WTC11 (cell line): ENCODE measurements around the gene EIF2AK2. TPM values are rescaled to one million over a fixed set of nuclear protein-coding genes. Genes with fewer than 3 reads are reported as not detected.

Experiments
- ATAC-seq: fragments of 200-7000 bp; cut with Tn5 transposase; 2 replicates; pipeline ENCODE4 v1.10.0; 2021; ENCODE audit warnings: mild to moderate bottlenecking, moderate library complexity
- CTCF ChIA-PET: fragments of 300-600 bp; sonication (Branson Sonifier 250); formaldehyde crosslinking; loops from one replicate; lab custom pipeline; 2021; ENCODE audit warnings: antibody characterized with exemption; lab: Charles Lee
- POLR2A ChIA-PET: fragments of 350-600 bp; sonication (Branson Sonifier 250); formaldehyde crosslinking; loops from one replicate; lab custom pipeline; 2021; ENCODE audit warnings: antibody characterized with exemption; lab: Charles Lee
- DNase-seq: peaks from one replicate; pipeline ENCODE4 v3.0.0; 2021; ENCODE audit warnings: low spot score
- H3K27ac Mint-ChIP-seq: 2 replicates; pipeline ENCODE4 v1.8.0; 2021; ENCODE audit warnings: mixed read lengths
- H3K27me3 Mint-ChIP-seq: 2 replicates; pipeline ENCODE4 v1.8.0; 2021; ENCODE audit warnings: low read depth, mild to moderate bottlenecking, moderate library complexity, mixed read lengths
- H3K36me3 Mint-ChIP-seq: 2 replicates; pipeline ENCODE4 v1.8.0; 2021; ENCODE audit warnings: mixed read lengths
- H3K4me1 Mint-ChIP-seq: 2 replicates; pipeline ENCODE4 v1.8.0; 2022; ENCODE audit warnings: mixed read lengths
- H3K4me3 Mint-ChIP-seq: 2 replicates; pipeline ENCODE4 v1.8.0; 2021; ENCODE audit warnings: mild to moderate bottlenecking, moderate library complexity, mixed read lengths
- H3K9me3 Mint-ChIP-seq: 2 replicates; pipeline ENCODE4 v1.8.0; 2021; ENCODE audit warnings: mixed read lengths
- CBFB ChIP-seq: sonication (generic); formaldehyde crosslinking; IDR thresholded peaks from 2 replicates; pipeline ENCODE4 v1.8.1; 2022; ENCODE audit warnings: mild to moderate bottlenecking, low read depth, missing genetic modification reagents
- ELF4 ChIP-seq: sonication (generic); formaldehyde crosslinking; IDR thresholded peaks from 2 replicates; pipeline ENCODE4 v1.8.1; 2022; ENCODE audit warnings: low read depth, mild to moderate bottlenecking, moderate library complexity, missing genetic modification reagents
- GABPB1 ChIP-seq: sonication (generic); formaldehyde crosslinking; IDR thresholded peaks from 2 replicates; pipeline ENCODE4 v1.8.1; 2023; ENCODE audit warnings: mild to moderate bottlenecking, missing genetic modification reagents
- GRHL2 ChIP-seq: fragments of 250-450 bp; sonication (Bioruptor Pico); IDR thresholded peaks from 2 replicates; pipeline ENCODE4 v1.8.0; 2022; ENCODE audit warnings: mild to moderate bottlenecking, moderate library complexity; ENCODE audit not compliant: insufficient replicate concordance, severe bottlenecking
- HMGA2 ChIP-seq: fragments of 250-450 bp; sonication (Bioruptor Pico); IDR thresholded peaks from 2 replicates; pipeline ENCODE4 v1.4.0; 2021; ENCODE audit warnings: mild to moderate bottlenecking, moderate library complexity
- IRF1 ChIP-seq: sonication (generic); formaldehyde crosslinking; IDR thresholded peaks from 2 replicates; pipeline ENCODE4 v1.8.0; 2023; ENCODE audit warnings: missing genetic modification reagents
- IRF2 ChIP-seq: sonication (generic); formaldehyde crosslinking; IDR thresholded peaks from 2 replicates; pipeline ENCODE4 v1.8.0; 2022; ENCODE audit warnings: low read depth, missing genetic modification reagents, borderline replicate concordance
- NR2C2 ChIP-seq: sonication (generic); formaldehyde crosslinking; IDR thresholded peaks from 2 replicates; pipeline ENCODE4 v1.8.0; 2022; ENCODE audit warnings: mild to moderate bottlenecking, missing genetic modification reagents
- OVOL2 ChIP-seq: fragments of 250-450 bp; sonication (Bioruptor Pico); IDR thresholded peaks from 2 replicates; pipeline ENCODE4 v1.9.0; 2021; ENCODE audit warnings: mild to moderate bottlenecking, borderline replicate concordance
- TP53 ChIP-seq: sonication (generic); formaldehyde crosslinking; IDR thresholded peaks from 2 replicates; pipeline ENCODE4 v1.8.1; 2023; ENCODE audit warnings: mild to moderate bottlenecking, missing genetic modification reagents
- USF1 ChIP-seq: sonication (generic); formaldehyde crosslinking; IDR thresholded peaks from 2 replicates; pipeline ENCODE4 v1.8.0; 2022; ENCODE audit warnings: mild to moderate bottlenecking, missing genetic modification reagents
- ZBTB21 ChIP-seq: sonication (generic); formaldehyde crosslinking; IDR thresholded peaks from 2 replicates; pipeline ENCODE4 v1.8.1; 2023; ENCODE audit warnings: mild to moderate bottlenecking, missing genetic modification reagents, borderline replicate concordance
- ZNF396 ChIP-seq: fragments of 250-450 bp; sonication (Bioruptor Pico); IDR thresholded peaks from 2 replicates; pipeline ENCODE4 v1.8.0; 2021; ENCODE audit warnings: mild to moderate bottlenecking, moderate library complexity, borderline replicate concordance
- ZNF416 ChIP-seq: fragments of 250-450 bp; sonication (Bioruptor Pico); IDR thresholded peaks from 2 replicates; pipeline ENCODE4 v1.9.0; 2021; ENCODE audit warnings: mild to moderate bottlenecking, inconsistent platforms
- ZNF532 ChIP-seq: fragments of 250-450 bp; sonication (Bioruptor Pico); IDR thresholded peaks from 2 replicates; pipeline ENCODE4 v1.9.0; 2021; ENCODE audit warnings: mild to moderate bottlenecking, borderline replicate concordance
- ZNF671 ChIP-seq: fragments of 250-450 bp; sonication (Bioruptor Pico); IDR thresholded peaks from 2 replicates; pipeline ENCODE4 v1.8.0; 2021; ENCODE audit warnings: mild to moderate bottlenecking
- total RNA-seq: library from RNA; stranded (reverse); gene quantifications from 3 replicates; pipeline ENCODE4 v1.2.3, GENCODE V29; 2021
- TF ChIP-seq, protein P1 (sequence below): sonication (generic); formaldehyde crosslinking; IDR thresholded peaks from 2 replicates; pipeline ENCODE4 v1.8.1; 2023; ENCODE audit warnings: mild to moderate bottlenecking, missing genetic modification reagents
- TF ChIP-seq, protein P2 (sequence below): sonication (generic); formaldehyde crosslinking; IDR thresholded peaks from 2 replicates; pipeline ENCODE4 v1.8.0; 2022; ENCODE audit warnings: mild to moderate bottlenecking, missing genetic modification reagents
- TF ChIP-seq, protein P3 (sequence below): fragments of 250-450 bp; sonication (Bioruptor Pico); IDR thresholded peaks from 2 replicates; pipeline ENCODE4 v1.9.0; 2021; ENCODE audit warnings: mild to moderate bottlenecking

Gene EIF2AK2
- total RNA-seq, 1 experiment from 2014 or later, result 34.2 TPM

- Mint-ChIP-seq H3K27ac (no peak overlapping the region), H3K9me3 (no peaks in the 10 kb centered on the region)
- CTCF ChIA-PET, result no interaction called here
- TF ChIP-seq GRHL2 (CRISPR knock-in tag) (no peak), IRF2 (no peak)
- TF ChIP-seq, all 79 proteins: peak for 0
- no peaks in the 10 kb centered on the region for H3K4me1 Mint-ChIP-seq
- H3K36me3 Mint-ChIP-seq, result no peaks in the 10 kb centered on the region
- ATAC-seq, result no peak
- POLR2A ChIA-PET, result no interaction called here
- no peak overlapping the region for H3K4me3 Mint-ChIP-seq
- no peaks in the 10 kb centered on the region for H3K27me3 Mint-ChIP-seq
- DNase-seq, result no peak
These were observed 66.7 kb downstream of the EIF2AK2 start for GRCh38 chr2:37090019-37090477.

GRCh38 chr2:37085731-37086147 lies 71.0 kb downstream of the EIF2AK2 start:
- POLR2A ChIA-PET, result no interaction called here
- CTCF ChIA-PET, result no interaction called here
- ATAC-seq (no peak), DNase-seq (no peak)
- no peak overlapping the region for H3K27ac Mint-ChIP-seq
- no peak overlapping the region; the same call in 1 of the 2 replicates for H3K4me3 Mint-ChIP-seq
- H3K36me3 Mint-ChIP-seq, result peaks cover 2% of the 10 kb centered on the region; the same call in 1 of the 2 replicates
- H3K4me1 Mint-ChIP-seq, result no peaks in the 10 kb centered on the region; the same call in 1 of the 2 replicates
- TF ChIP-seq IRF1 (CRISPR knock-in tag), result no peak
- TF ChIP-seq OVOL2 (CRISPR knock-in tag), result no peak
- TF ChIP-seq GABPB1 (CRISPR knock-in tag), result no peak
- no peak for TF ChIP-seq TP53 (CRISPR knock-in tag)
- no peak for TF ChIP-seq NR2C2 (CRISPR knock-in tag)
- no peak for TF ChIP-seq ZNF416 (CRISPR knock-in tag)
- TF ChIP-seq ELF4 (CRISPR knock-in tag), result no peak
- no peak for TF ChIP-seq ZBTB21
- TF ChIP-seq, protein P1, sequence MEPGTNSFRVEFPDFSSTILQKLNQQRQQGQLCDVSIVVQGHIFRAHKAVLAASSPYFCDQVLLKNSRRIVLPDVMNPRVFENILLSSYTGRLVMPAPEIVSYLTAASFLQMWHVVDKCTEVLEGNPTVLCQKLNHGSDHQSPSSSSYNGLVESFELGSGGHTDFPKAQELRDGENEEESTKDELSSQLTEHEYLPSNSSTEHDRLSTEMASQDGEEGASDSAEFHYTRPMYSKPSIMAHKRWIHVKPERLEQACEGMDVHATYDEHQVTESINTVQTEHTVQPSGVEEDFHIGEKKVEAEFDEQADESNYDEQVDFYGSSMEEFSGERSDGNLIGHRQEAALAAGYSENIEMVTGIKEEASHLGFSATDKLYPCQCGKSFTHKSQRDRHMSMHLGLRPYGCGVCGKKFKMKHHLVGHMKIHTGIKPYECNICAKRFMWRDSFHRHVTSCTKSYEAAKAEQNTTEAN (CRISPR knock-in tag), result no peak
- no peak for TF ChIP-seq CBFB (CRISPR knock-in tag)
- TF ChIP-seq HMGA2 (CRISPR knock-in tag), result no peak
- TF ChIP-seq GRHL2 (CRISPR knock-in tag), result no peak
- TF ChIP-seq, protein P2, sequence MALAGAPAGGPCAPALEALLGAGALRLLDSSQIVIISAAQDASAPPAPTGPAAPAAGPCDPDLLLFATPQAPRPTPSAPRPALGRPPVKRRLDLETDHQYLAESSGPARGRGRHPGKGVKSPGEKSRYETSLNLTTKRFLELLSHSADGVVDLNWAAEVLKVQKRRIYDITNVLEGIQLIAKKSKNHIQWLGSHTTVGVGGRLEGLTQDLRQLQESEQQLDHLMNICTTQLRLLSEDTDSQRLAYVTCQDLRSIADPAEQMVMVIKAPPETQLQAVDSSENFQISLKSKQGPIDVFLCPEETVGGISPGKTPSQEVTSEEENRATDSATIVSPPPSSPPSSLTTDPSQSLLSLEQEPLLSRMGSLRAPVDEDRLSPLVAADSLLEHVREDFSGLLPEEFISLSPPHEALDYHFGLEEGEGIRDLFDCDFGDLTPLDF (CRISPR knock-in tag), result no peak
- TF ChIP-seq, protein P3, sequence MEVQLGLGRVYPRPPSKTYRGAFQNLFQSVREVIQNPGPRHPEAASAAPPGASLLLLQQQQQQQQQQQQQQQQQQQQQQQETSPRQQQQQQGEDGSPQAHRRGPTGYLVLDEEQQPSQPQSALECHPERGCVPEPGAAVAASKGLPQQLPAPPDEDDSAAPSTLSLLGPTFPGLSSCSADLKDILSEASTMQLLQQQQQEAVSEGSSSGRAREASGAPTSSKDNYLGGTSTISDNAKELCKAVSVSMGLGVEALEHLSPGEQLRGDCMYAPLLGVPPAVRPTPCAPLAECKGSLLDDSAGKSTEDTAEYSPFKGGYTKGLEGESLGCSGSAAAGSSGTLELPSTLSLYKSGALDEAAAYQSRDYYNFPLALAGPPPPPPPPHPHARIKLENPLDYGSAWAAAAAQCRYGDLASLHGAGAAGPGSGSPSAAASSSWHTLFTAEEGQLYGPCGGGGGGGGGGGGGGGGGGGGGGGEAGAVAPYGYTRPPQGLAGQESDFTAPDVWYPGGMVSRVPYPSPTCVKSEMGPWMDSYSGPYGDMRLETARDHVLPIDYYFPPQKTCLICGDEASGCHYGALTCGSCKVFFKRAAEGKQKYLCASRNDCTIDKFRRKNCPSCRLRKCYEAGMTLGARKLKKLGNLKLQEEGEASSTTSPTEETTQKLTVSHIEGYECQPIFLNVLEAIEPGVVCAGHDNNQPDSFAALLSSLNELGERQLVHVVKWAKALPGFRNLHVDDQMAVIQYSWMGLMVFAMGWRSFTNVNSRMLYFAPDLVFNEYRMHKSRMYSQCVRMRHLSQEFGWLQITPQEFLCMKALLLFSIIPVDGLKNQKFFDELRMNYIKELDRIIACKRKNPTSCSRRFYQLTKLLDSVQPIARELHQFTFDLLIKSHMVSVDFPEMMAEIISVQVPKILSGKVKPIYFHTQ (CRISPR knock-in tag), result no peak
- no peak for TF ChIP-seq ZNF396 (CRISPR knock-in tag)
- TF ChIP-seq, all 79 proteins: peak for 0
- no peaks in the 10 kb centered on the region for H3K27me3 Mint-ChIP-seq
- no peaks in the 10 kb centered on the region for H3K9me3 Mint-ChIP-seq

GRCh38 chr2:37084797-37085196 lies 72.0 kb downstream of the EIF2AK2 start:
- no peaks in the 10 kb centered on the region for H3K9me3 Mint-ChIP-seq
- H3K4me1 Mint-ChIP-seq, result no peaks in the 10 kb centered on the region; the same call in 1 of the 2 replicates
- ChIA-PET CTCF (interaction anchor here (1.1 to 1.2 kb wide), 2 partner anchors 28 to 299 kb away, joined by 3 to 4 read pairs; no protein-coding TSS in a partner anchor), POLR2A (interaction anchor here (0.6 kb wide), 1 partner anchor 172 kb away, joined by 8 read pairs; no protein-coding TSS in a partner anchor)
- H3K36me3 Mint-ChIP-seq, result peaks cover 2% of the 10 kb centered on the region; the same call in 1 of the 2 replicates
- DNase-seq, result no peak
- no peaks in the 10 kb centered on the region for H3K27me3 Mint-ChIP-seq
- no peak overlapping the region for H3K27ac Mint-ChIP-seq
- H3K4me3 Mint-ChIP-seq, result no peak overlapping the region
- ATAC-seq, result no peak
- no peak for TF ChIP-seq ZNF532
- TF ChIP-seq USF1, result no peak
- TF ChIP-seq, protein P1 (CRISPR knock-in tag), result no peak
- TF ChIP-seq ZNF671 (CRISPR knock-in tag), result no peak
- no peak for TF ChIP-seq ZNF396 (CRISPR knock-in tag)
